HAP-1 (cell line): ENCODE results near the gene TNNI2.

ENCODE experiments used
- DNase-seq, 2 experiments: peaks; one replicate each; pipeline ENCODE4 v3.0.0-alpha.2; 2016 to 2020; ENCODE audit warnings: low spot score in 2 of 2
- H3K27me3 ChIP-seq: fragments of 250-450 bp; sonication (Bioruptor Pico); 2 replicates; pipeline ENCODE4 v1.5.1; 2020; ENCODE audit warnings: low read depth, mild to moderate bottlenecking, moderate library complexity
- H3K36me3 ChIP-seq: fragments of 250-450 bp; sonication (Bioruptor Pico); replicated peaks from 2 replicates; pipeline ENCODE4 v1.5.1; 2020; ENCODE audit warnings: mild to moderate bottlenecking
- H3K4me1 ChIP-seq: fragments of 250-450 bp; sonication (Bioruptor Pico); 2 replicates; pipeline ENCODE4 v1.5.1; 2020; ENCODE audit warnings: mild to moderate bottlenecking
- H3K4me3 ChIP-seq: fragments of 250-450 bp; sonication (Bioruptor Pico); 2 replicates; pipeline ENCODE4 v1.5.1; 2020; ENCODE audit warnings: mild to moderate bottlenecking, moderate library complexity
- H3K9me3 ChIP-seq: fragments of 250-450 bp; sonication (Bioruptor Pico); 2 replicates; pipeline ENCODE4 v1.5.1; 2020; ENCODE audit warnings: mild to moderate bottlenecking, moderate library complexity
- in situ Hi-C: fragments of 300-500 bp; cut with MboI; formaldehyde crosslinking; loops from 3 replicates; pipeline ENCODE4 v1.14.3; 2020; ENCODE audit warnings: low sequenced_read_pairs, inconsistent platforms, mixed read lengths

The TNNI2 gene

GRCh38 chr11:1887451-1888346 lies 48.9 kb downstream of the TNNI2 start:
- H3K4me3 ChIP-seq: no peak overlapping the region
- H3K27me3 ChIP-seq: peaks cover 17% of the 10 kb centered on the region
- H3K4me1 ChIP-seq: no peaks in the 10 kb centered on the region
- DNase-seq: no peak
- no peaks in the 10 kb centered on the region for H3K9me3 ChIP-seq
- in situ Hi-C loops: no loop called here
- no peaks in the 10 kb centered on the region for H3K36me3 ChIP-seq

DNA sequence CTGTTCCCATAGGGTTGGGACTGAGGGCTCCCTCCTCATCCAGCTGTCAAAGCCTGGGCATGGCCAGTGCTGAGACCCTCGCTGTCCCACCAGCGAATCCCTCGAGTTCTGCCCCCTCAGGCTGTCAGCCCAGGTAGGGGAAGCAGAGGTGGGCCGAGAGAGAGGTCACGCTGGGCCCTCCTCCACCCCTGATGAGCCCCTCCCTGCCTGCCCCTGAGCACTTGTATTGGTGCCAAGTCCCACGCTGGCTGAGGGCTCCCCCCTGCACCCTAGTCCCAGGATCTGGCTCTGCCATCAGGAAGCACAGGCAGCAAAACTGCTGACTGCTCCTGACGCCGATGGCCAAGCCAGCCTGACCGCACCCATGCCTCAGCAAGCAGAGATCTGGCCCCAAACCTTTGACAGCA lies 49.6 kb downstream of the TNNI2 start:
- Histone ChIP-seq H3K9me3 (no peaks in the 10 kb centered on the region), H3K36me3 (no peaks in the 10 kb centered on the region), H3K4me3 (no peak overlapping the region), H3K4me1 (no peaks in the 10 kb centered on the region), H3K27me3 (peaks cover 17% of the 10 kb centered on the region)
- in situ Hi-C loops: no loop called here
- DNase-seq: no peak

DNA sequence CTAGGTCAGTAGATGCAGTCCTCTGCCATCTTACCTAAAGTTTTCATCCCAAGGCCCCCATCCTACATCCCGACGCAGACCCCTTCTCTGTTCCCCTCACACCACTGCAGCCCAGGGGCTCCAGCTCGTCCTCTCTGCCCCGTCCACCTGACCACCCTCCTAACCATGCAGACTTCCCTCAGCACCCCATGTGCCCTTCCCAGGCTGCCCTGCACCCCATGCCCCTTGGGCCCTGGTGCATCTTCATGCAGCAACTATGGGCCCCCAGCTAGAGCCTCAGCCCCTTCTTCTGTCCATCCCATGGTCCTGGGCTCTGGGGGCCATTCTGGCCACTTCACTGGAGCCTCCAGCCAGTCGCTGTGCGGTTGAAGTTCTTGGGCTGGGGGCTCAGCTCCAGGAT lies 50.0 kb downstream of the TNNI2 start:
- Histone ChIP-seq H3K27me3 (peaks cover 17% of the 10 kb centered on the region), H3K4me1 (no peaks in the 10 kb centered on the region), H3K36me3 (no peaks in the 10 kb centered on the region), H3K4me3 (no peak overlapping the region), H3K9me3 (no peaks in the 10 kb centered on the region)
- DNase-seq: no peak
- in situ Hi-C loops: no loop called here

DNA sequence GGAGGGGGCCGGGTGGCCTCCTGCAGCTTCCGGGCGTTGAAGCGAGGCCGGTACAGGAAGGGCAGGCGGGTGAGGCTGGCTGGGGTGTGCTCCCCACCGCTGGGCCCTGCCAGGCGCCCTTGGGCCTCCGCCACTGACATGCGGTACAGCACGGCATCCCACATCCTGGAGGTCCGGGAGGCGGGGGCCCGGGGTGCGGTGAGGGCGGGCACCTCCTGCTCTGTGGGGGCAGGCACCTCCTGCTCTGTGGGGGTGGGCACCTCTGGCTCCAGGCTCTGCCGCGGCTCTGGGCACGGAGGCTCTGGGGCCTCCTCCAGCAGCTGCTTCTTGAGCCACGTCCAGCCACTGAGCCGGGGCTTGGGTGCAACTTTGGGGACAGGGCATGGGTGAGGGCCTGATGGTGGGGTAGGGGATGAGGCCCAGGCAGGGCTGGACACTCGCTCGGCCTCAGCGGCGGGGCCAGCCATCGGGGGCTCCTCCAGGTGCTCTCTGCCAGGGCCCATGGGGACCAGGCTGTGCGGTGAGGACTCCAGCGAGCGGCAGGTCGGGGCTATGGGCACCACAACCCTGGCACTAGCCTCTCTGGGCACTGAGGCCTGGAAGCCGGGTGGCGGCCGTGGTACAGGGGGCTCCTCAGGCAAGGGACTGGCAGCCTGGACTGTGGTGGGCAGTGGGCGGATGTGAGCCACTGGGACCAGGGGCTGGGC lies 50.6 kb downstream of the TNNI2 start:
- H3K4me1 ChIP-seq: no peaks in the 10 kb centered on the region
- H3K9me3 ChIP-seq: no peaks in the 10 kb centered on the region
- no peak overlapping the region for H3K4me3 ChIP-seq
- H3K27me3 ChIP-seq: peaks cover 17% of the 10 kb centered on the region
- in situ Hi-C loops: no loop called here
- no peaks in the 10 kb centered on the region for H3K36me3 ChIP-seq
- DNase-seq: no peak

GRCh38 chr11:1889941-1890855 lies 51.4 kb downstream of the TNNI2 start:
- Histone ChIP-seq H3K4me3 (no peak overlapping the region), H3K9me3 (no peaks in the 10 kb centered on the region), H3K4me1 (no peaks in the 10 kb centered on the region), H3K27me3 (peaks cover 17% of the 10 kb centered on the region), H3K36me3 (no peaks in the 10 kb centered on the region)
- in situ Hi-C loops: no loop called here
- DNase-seq: no peak
